Measurements from ENCODE around the gene KRT82. TPM values are rescaled to one million over a fixed set of nuclear protein-coding genes. Genes with fewer than 3 reads are reported as not detected.

The KRT82 gene
- total RNA-seq, 2 donors from 2014 or later = not detected

GRCh38 chr12:52351196-52352059 is 54.7 kb downstream of the KRT82 start:
- H3K36me3 ChIP-seq = no peaks in the 10 kb centered on the region
- no peak overlapping the region for H3K27ac ChIP-seq
- no peaks in the 10 kb centered on the region for H3K9me3 ChIP-seq
- DNase-seq (ENCODE audit: low spot score) = no peak
- peaks cover 0 to 8% of the 10 kb centered on the region in 2 donors for H3K4me1 ChIP-seq
- H3K27me3 ChIP-seq = no peaks in the 10 kb centered on the region
- TF ChIP-seq CTCF (IDR thresholded peaks at IDR 0.05) = no peak
- no peak overlapping the region for H3K4me3 ChIP-seq

GRCh38 chr12:52350786-52351185 is 55.3 kb downstream of the KRT82 start:
- Histone ChIP-seq H3K4me3 (no peak overlapping the region), H3K27me3 (no peaks in the 10 kb centered on the region), H3K4me1 (peaks cover 0 to 8% of the 10 kb centered on the region in 2 donors), H3K27ac (no peak overlapping the region), H3K36me3 (no peaks in the 10 kb centered on the region), H3K9me3 (no peaks in the 10 kb centered on the region)
- TF ChIP-seq CTCF (IDR thresholded peaks at IDR 0.05) = no peak
- no peak for DNase-seq (ENCODE audit: low spot score)

- peaks cover 0 to 8% of the 10 kb centered on the region in 2 donors for H3K4me1 ChIP-seq
- DNase-seq (ENCODE audit: low spot score) = no peak
- no peak overlapping the region for H3K4me3 ChIP-seq
- H3K9me3 ChIP-seq = no peaks in the 10 kb centered on the region
- H3K36me3 ChIP-seq = no peaks in the 10 kb centered on the region
- H3K27me3 ChIP-seq = no peaks in the 10 kb centered on the region
- no peak for TF ChIP-seq CTCF (IDR thresholded peaks at IDR 0.05)
- no peak overlapping the region for H3K27ac ChIP-seq
These were observed 56.0 kb downstream of the KRT82 start for GRCh38 chr12:52350021-52350620.

GRCh38 chr12:52349196-52349595 is 56.9 kb downstream of the KRT82 start:
- DNase-seq (ENCODE audit: low spot score) = no peak
- H3K4me3 ChIP-seq = no peak overlapping the region
- H3K36me3 ChIP-seq = no peaks in the 10 kb centered on the region
- H3K27me3 ChIP-seq = no peaks in the 10 kb centered on the region
- no peak for TF ChIP-seq CTCF (IDR thresholded peaks at IDR 0.05)
- no peaks in the 10 kb centered on the region for H3K9me3 ChIP-seq
- H3K27ac ChIP-seq = no peak overlapping the region
- peaks cover 0 to 8% of the 10 kb centered on the region in 2 donors for H3K4me1 ChIP-seq

GRCh38 chr12:52347551-52348510 is 58.3 kb downstream of the KRT82 start:
- Histone ChIP-seq H3K4me3 (no peak overlapping the region), H3K36me3 (no peaks in the 10 kb centered on the region), H3K27ac (no peak overlapping the region), H3K27me3 (no peaks in the 10 kb centered on the region), H3K4me1 (peaks cover 0 to 8% of the 10 kb centered on the region in 2 donors), H3K9me3 (peaks cover 0 to 12% of the 10 kb centered on the region in 2 donors)
- no peak for DNase-seq (ENCODE audit: low spot score)
- TF ChIP-seq CTCF (IDR thresholded peaks at IDR 0.05) = no peak
